Sigmoid colon (tissue), 7 donors: ENCODE results near the gene NKD2. TPM values are rescaled to one million over a fixed set of nuclear protein-coding genes. Genes with fewer than 3 reads are reported as not detected.

ENCODE experiments used
- DNase-seq: peaks from one replicate; pipeline ENCODE4 v3.0.0-alpha.2; 2019
- H3K27ac ChIP-seq, 4 donors: fragments of 200-600 bp; sonication (generic); one replicate each; pipeline ENCODE4 v1.5.1; 2016 to 2019; ENCODE audit warnings: mild to moderate bottlenecking in 1 of 4
- H3K27me3 ChIP-seq, 3 donors: fragments of 200-600 bp; sonication (generic); one replicate each; pipeline ENCODE4 v1.5.1; 2019; ENCODE audit warnings: mild to moderate bottlenecking in 1 of 3
- H3K36me3 ChIP-seq, 4 donors: fragments of 200-600 bp; sonication (generic); one replicate each; pipeline ENCODE4 v1.5.1; 2016 to 2019
- H3K4me1 ChIP-seq, 4 donors: fragments of 200-600 bp; sonication (generic); one replicate each; pipeline ENCODE4 v1.5.1; 2017 to 2019
- H3K4me3 ChIP-seq, 4 donors: fragments of 200-600 bp; sonication (generic); one replicate each; pipeline ENCODE4 v1.5.1; 2017 to 2019; ENCODE audit warnings: mild to moderate bottlenecking in 2 of 4, moderate library complexity in 1 of 4
- H3K9me3 ChIP-seq, 4 donors: fragments of 200-600 bp in 3 of 4; sonication (generic) in 3 of 4; one replicate each; pipeline versions ENCODE4 v1.5.1 to v1.6.1; 2013 to 2019
- CTCF ChIP-seq, 4 experiments: fragments of 450-650 bp in 3 of 4; fragments of 200-600 bp in 1 of 4; IDR thresholded peaks; one replicate each; pipeline ENCODE4 v1.5.1; 2016 to 2019; ENCODE audit warnings: antibody characterized with exemption in 4 of 4, mild to moderate bottlenecking in 3 of 4, moderate library complexity in 2 of 4
- EP300 ChIP-seq, 4 donors: sonication (generic); formaldehyde crosslinking; IDR thresholded peaks; one replicate each; pipeline ENCODE4 v1.6.1; 2017; ENCODE audit warnings: antibody characterized with exemption in 4 of 4
- POLR2A ChIP-seq, 2 donors: fragments of 450-650 bp; IDR thresholded peaks; one replicate each; pipeline ENCODE4 v1.6.1; 2016; ENCODE audit warnings: antibody characterized with exemption in 2 of 2, mild to moderate bottlenecking in 2 of 2, moderate library complexity in 2 of 2
- POLR2AphosphoS5 ChIP-seq, 4 donors: sonication (generic); formaldehyde crosslinking; IDR thresholded peaks; one replicate each; pipeline ENCODE4 v1.6.1; 2017; ENCODE audit warnings: antibody characterized with exemption in 4 of 4
- WGBS, 2 donors: extraction: QIAGEN DNeasy Blood & Tissue Kit; methylation state at CpG; one replicate each; pipeline ENCODE4 v1.1.7; 2013; 5-methylcytosine and 5-hydroxymethylcytosine counted together
- intact Hi-C: fragments of 100-400 bp; cut with DNase I; formaldehyde crosslinking; loops from one replicate; pipeline ENCODE4 v1.15.1; 2023
- polyA plus RNA-seq, 3 donors: library from polyadenylated mRNA; stranded (reverse); fragments of 200-250 nt; gene quantifications; one replicate each; pipeline ENCODE4 v1.2.3, GENCODE V29; 2013
- total RNA-seq, 4 donors: library from RNA; depleted of rRNA; stranded (reverse); fragments of >200 nt; gene quantifications; one replicate each; pipeline ENCODE4 v1.1.0, GENCODE V29; 2016
- donor health status: healthy with polysubstance abuse.
- donor health status: Bipolar disorder and iron deficiency.
- donor health status: healthy.

NKD2 gene
- total and polyA plus RNA-seq, 7 donors = 0.60 to 4.4 (median 1.8) TPM

GRCh38 chr5:997001-997474 lies 11.6 kb upstream of the NKD2 start:
- no peaks in the 10 kb centered on the region for H3K9me3 ChIP-seq
- H3K27me3 ChIP-seq = no peaks in the 10 kb centered on the region
- intact Hi-C loops = no loop called here
- no peaks in the 10 kb centered on the region for H3K36me3 ChIP-seq
- WGBS, 2 donors = 24 to 27% methylated on average over 4 of the region's 4 CpGs
- TF ChIP-seq CTCF (IDR thresholded peaks at IDR 0.05) = no peak
- TF ChIP-seq EP300 (IDR thresholded peaks at IDR 0.05) = no peak
- TF ChIP-seq POLR2AphosphoS5 (IDR thresholded peaks at IDR 0.05) = no peak
- TF ChIP-seq POLR2A (IDR thresholded peaks at IDR 0.05) = no peak
- H3K27ac ChIP-seq = peak overlapping the region; percentile 2 to 38 (median 27)
- peaks cover 0 to 25% (median 14%) of the 10 kb centered on the region in 4 donors for H3K4me1 ChIP-seq
- H3K4me3 ChIP-seq = no peak overlapping the region
- peak; percentile 73 for DNase-seq

GRCh38 chr5:997711-998110 lies 10.9 kb upstream of the NKD2 start:
- H3K27ac ChIP-seq = peak overlapping the region in 2 of 4 donors; percentile 50 to 58
- H3K4me1 ChIP-seq = peaks cover 0 to 25% (median 14%) of the 10 kb centered on the region in 4 donors
- H3K4me3 ChIP-seq = no peak overlapping the region
- H3K36me3 ChIP-seq = no peaks in the 10 kb centered on the region
- 85 to 92% methylated on average over 6 of the region's 6 CpGs for WGBS, 2 donors
- H3K27me3 ChIP-seq = no peaks in the 10 kb centered on the region
- intact Hi-C loops = no loop called here
- peak; percentile 65 for DNase-seq
- no peaks in the 10 kb centered on the region for H3K9me3 ChIP-seq
- TF ChIP-seq POLR2AphosphoS5 (IDR thresholded peaks at IDR 0.05) (no peak), CTCF (IDR thresholded peaks at IDR 0.05) (no peak), POLR2A (IDR thresholded peaks at IDR 0.05) (no peak), EP300 (IDR thresholded peaks at IDR 0.05) (no peak)

- no peak overlapping the region for H3K4me3 ChIP-seq
- H3K36me3 ChIP-seq = no peaks in the 10 kb centered on the region
- H3K27ac ChIP-seq = peak overlapping the region; percentile 21 to 58 (median 42)
- peaks cover 0 to 25% (median 14%) of the 10 kb centered on the region in 4 donors for H3K4me1 ChIP-seq
- WGBS, 2 donors = 77 to 78% methylated on average over 12 of the region's 12 CpGs
- TF ChIP-seq POLR2A (IDR thresholded peaks at IDR 0.05) (no peak), POLR2AphosphoS5 (IDR thresholded peaks at IDR 0.05) (peak in 2 of 4 donors; percentile 16 to 42)
- peak; percentile 61 for DNase-seq
- H3K27me3 ChIP-seq = no peaks in the 10 kb centered on the region
- no peaks in the 10 kb centered on the region for H3K9me3 ChIP-seq
- intact Hi-C loops = no loop called here
Observed at GRCh38 chr5:998246-999031, 10.2 kb upstream of the NKD2 start.

GRCh38 chr5:999032-999501 lies 9.5 kb upstream of the NKD2 start:
- Histone ChIP-seq H3K4me1 (peaks cover 0 to 25% (median 14%) of the 10 kb centered on the region in 4 donors), H3K4me3 (no peak overlapping the region), H3K36me3 (no peaks in the 10 kb centered on the region), H3K27ac (peak overlapping the region; percentile 21 to 58 (median 42)), H3K9me3 (no peaks in the 10 kb centered on the region), H3K27me3 (no peaks in the 10 kb centered on the region)
- TF ChIP-seq POLR2AphosphoS5 (IDR thresholded peaks at IDR 0.05) = no peak
- DNase-seq = peak; percentile 74
- intact Hi-C loops = no loop called here
- WGBS, 2 donors = 80 to 81% methylated on average over 6 of the region's 6 CpGs

GRCh38 chr5:999724-1000123 lies 8.9 kb upstream of the NKD2 start:
- Histone ChIP-seq H3K27ac (no peak overlapping the region), H3K27me3 (no peaks in the 10 kb centered on the region), H3K4me1 (peaks cover 0 to 31% (median 21%) of the 10 kb centered on the region in 4 donors), H3K4me3 (no peak overlapping the region), H3K36me3 (no peaks in the 10 kb centered on the region), H3K9me3 (no peaks in the 10 kb centered on the region)
- TF ChIP-seq POLR2AphosphoS5 (IDR thresholded peaks at IDR 0.05) (no peak), CTCF (IDR thresholded peaks at IDR 0.05) (no peak), EP300 (IDR thresholded peaks at IDR 0.05) (no peak), POLR2A (IDR thresholded peaks at IDR 0.05) (no peak)
- WGBS, 2 donors = 94 to 96% methylated on average over 5 of the region's 5 CpGs
- DNase-seq = peak; percentile 40
- intact Hi-C loops = loop anchor here (10.0 kb wide), 1 partner anchor 115 kb away; the partner anchor contains the start of gene SLC12A7
